Gastroesophageal sphincter (tissue), 3 donors: ENCODE results near the gene C9.

Experiments
- EP300 ChIP-seq: sonication (generic); formaldehyde crosslinking; IDR thresholded peaks from one replicate; pipeline ENCODE4 v1.6.1; 2017; ENCODE audit warnings: antibody characterized with exemption, mild to moderate bottlenecking
- POLR2A ChIP-seq, 2 donors: fragments of 450-650 bp; IDR thresholded peaks; one replicate each; pipeline ENCODE4 v1.6.1; 2017; ENCODE audit warnings: antibody characterized with exemption in 2 of 2, mild to moderate bottlenecking in 2 of 2, moderate library complexity in 1 of 2
- POLR2AphosphoS5 ChIP-seq: sonication (generic); formaldehyde crosslinking; IDR thresholded peaks from one replicate; pipeline ENCODE4 v1.6.1; 2017; ENCODE audit warnings: antibody characterized with exemption
- TF ChIP-seq, protein P1 (sequence below), 4 experiments: fragments of 200-600 bp in 2 of 4; fragments of 450-650 bp in 2 of 4; sonication (generic) in 1 of 4; IDR thresholded peaks; one replicate each; pipeline ENCODE4 v1.5.1; 2017 to 2019; ENCODE audit warnings: antibody characterized with exemption in 4 of 4, mild to moderate bottlenecking in 2 of 4, moderate library complexity in 2 of 4

DNA sequence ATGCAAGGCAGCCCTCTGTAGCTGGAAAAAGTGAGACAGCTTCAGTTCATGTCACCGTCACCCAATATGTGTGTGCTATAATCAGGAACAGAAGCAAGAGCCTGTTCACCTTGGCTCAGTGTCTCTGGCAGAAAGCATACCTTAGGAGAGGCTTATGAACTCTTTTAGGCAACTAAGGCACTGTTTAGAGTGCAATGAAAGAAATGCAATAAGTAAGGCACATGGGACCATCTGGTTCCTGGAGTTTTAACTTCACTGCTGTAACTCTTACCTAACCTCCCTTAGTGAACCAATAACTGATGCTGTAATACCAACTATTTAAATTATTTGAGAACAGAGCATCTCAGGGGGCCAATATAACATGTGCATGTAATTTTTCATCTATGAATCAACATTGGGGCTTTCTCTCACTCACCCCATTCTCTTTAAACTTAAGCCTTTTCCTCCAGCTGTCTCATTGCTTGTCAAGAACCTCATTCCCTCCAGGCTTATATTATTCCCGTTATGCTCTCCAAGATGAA is 32.4 kb downstream of the C9 start:
- TF ChIP-seq, protein P1, sequence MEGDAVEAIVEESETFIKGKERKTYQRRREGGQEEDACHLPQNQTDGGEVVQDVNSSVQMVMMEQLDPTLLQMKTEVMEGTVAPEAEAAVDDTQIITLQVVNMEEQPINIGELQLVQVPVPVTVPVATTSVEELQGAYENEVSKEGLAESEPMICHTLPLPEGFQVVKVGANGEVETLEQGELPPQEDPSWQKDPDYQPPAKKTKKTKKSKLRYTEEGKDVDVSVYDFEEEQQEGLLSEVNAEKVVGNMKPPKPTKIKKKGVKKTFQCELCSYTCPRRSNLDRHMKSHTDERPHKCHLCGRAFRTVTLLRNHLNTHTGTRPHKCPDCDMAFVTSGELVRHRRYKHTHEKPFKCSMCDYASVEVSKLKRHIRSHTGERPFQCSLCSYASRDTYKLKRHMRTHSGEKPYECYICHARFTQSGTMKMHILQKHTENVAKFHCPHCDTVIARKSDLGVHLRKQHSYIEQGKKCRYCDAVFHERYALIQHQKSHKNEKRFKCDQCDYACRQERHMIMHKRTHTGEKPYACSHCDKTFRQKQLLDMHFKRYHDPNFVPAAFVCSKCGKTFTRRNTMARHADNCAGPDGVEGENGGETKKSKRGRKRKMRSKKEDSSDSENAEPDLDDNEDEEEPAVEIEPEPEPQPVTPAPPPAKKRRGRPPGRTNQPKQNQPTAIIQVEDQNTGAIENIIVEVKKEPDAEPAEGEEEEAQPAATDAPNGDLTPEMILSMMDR (IDR thresholded peaks at IDR 0.05), result no peak
- no peak for TF ChIP-seq POLR2A (IDR thresholded peaks at IDR 0.05)
- TF ChIP-seq POLR2AphosphoS5, result no peak
- no peak for TF ChIP-seq EP300
